HL-60 (cell line): ENCODE data around the gene GSDMA.
A peak's percentile ranks its signal among the peaks of the same experiment; 100 is the strongest.

Source experiments
- DNase-seq, 2 experiments: peaks; one replicate each; pipeline ENCODE4 v3.0.0-alpha.2; 2010 to 2020; ENCODE audit warnings: low read depth in 1 of 2, low spot score in 1 of 2
- H3K27ac ChIP-seq: fragments of 250-450 bp; sonication (Bioruptor Pico); replicated peaks from 2 replicates; pipeline ENCODE4 v1.5.1; 2020; ENCODE audit warnings: mild to moderate bottlenecking, moderate library complexity
- H3K27me3 ChIP-seq: fragments of 250-450 bp; sonication (Bioruptor Pico); 2 replicates; pipeline ENCODE4 v1.5.1; 2021; ENCODE audit warnings: mild to moderate bottlenecking, moderate library complexity; ENCODE audit not compliant: insufficient read depth, poor library complexity, severe bottlenecking
- H3K4me3 ChIP-seq: replicated peaks from 2 replicates; pipeline ENCODE4 v1.5.1; 2011; ENCODE audit warnings: mild to moderate bottlenecking, control low read depth, low read length; ENCODE audit not compliant: insufficient read depth
- CTCF ChIP-seq: IDR thresholded peaks from one replicate; pipeline ENCODE4 v1.5.1; 2011; ENCODE audit warnings: low read length, control low read depth, inconsistent platforms; ENCODE audit not compliant: insufficient read depth
- GABPA ChIP-seq: IDR thresholded peaks from 2 replicates; pipeline ENCODE4 v1.6.1; 2012; ENCODE audit warnings: low read depth
- POLR2AphosphoS5 ChIP-seq: IDR thresholded peaks from 2 replicates; pipeline ENCODE4 v1.6.1; 2012; ENCODE audit warnings: low read depth
- REST ChIP-seq: IDR thresholded peaks from 2 replicates; pipeline ENCODE4 v1.6.1; 2012; ENCODE audit warnings: low read depth; ENCODE audit not compliant: insufficient replicate concordance
- SPI1 ChIP-seq: IDR thresholded peaks from 2 replicates; pipeline ENCODE4 v1.6.1; 2012; ENCODE audit warnings: low read depth, mild to moderate bottlenecking, borderline replicate concordance

The GSDMA gene

GRCh38 chr17:39965017-39965699, 2.4 kb downstream of the GSDMA start:
- no peak for TF ChIP-seq GABPA
- no peak for TF ChIP-seq CTCF
- no peak for TF ChIP-seq SPI1
- TF ChIP-seq POLR2AphosphoS5, result no peak
- TF ChIP-seq REST, result no peak
- no peak for DNase-seq
- no peak overlapping the region for H3K27ac ChIP-seq
- H3K27me3 ChIP-seq, result no peaks in the 10 kb centered on the region
- no peak overlapping the region for H3K4me3 ChIP-seq

GRCh38 chr17:39966771-39967170, 4.0 kb downstream of the GSDMA start:
- DNase-seq, result no peak
- TF ChIP-seq SPI1 (no peak), CTCF (no peak), GABPA (no peak), POLR2AphosphoS5 (no peak), REST (no peak)
- Histone ChIP-seq H3K4me3 (no peak overlapping the region), H3K27me3 (no peaks in the 10 kb centered on the region), H3K27ac (peak overlapping the region; percentile 70)

GRCh38 chr17:39968761-39969160, 6.0 kb downstream of the GSDMA start:
- no peak overlapping the region for H3K27ac ChIP-seq
- H3K27me3 ChIP-seq, result no peaks in the 10 kb centered on the region
- no peak for DNase-seq
- no peak for TF ChIP-seq GABPA
- TF ChIP-seq SPI1, result no peak
- TF ChIP-seq POLR2AphosphoS5, result no peak
- no peak for TF ChIP-seq CTCF
- TF ChIP-seq REST, result no peak
- no peak overlapping the region for H3K4me3 ChIP-seq
